NB4 (cell line): ENCODE data around the gene PLCB4.

Experiments
- TF ChIP-seq, protein P1 (sequence below): IDR thresholded peaks from one replicate; pipeline ENCODE4 v1.5.1; 2012; ENCODE audit warnings: low read depth, low read length
- TF ChIP-seq, protein P2 (sequence below): IDR thresholded peaks from 2 replicates; pipeline ENCODE4 v1.6.1; 2011; ENCODE audit warnings: low read depth, low read length

DNA sequence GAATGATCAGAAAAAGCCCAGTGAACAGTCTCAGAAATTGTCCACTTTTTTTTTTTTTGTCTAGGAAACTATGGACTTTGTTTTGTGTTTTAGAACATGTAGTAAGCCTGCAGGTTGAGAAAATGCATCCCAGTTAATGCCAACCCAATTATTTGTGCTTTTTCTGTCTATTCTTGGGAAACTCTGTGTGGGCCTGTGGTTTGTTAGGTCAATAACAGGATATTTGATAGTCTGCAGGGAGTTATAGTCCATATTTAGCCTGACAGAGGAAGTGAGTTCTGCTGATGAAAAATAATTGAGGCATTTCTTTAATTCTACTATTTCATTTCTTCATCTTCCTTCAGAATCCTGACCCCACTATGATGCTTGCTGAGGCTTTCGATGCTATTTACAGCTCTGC lies 291.5 kb downstream of the PLCB4 start:
- TF ChIP-seq, protein P1, sequence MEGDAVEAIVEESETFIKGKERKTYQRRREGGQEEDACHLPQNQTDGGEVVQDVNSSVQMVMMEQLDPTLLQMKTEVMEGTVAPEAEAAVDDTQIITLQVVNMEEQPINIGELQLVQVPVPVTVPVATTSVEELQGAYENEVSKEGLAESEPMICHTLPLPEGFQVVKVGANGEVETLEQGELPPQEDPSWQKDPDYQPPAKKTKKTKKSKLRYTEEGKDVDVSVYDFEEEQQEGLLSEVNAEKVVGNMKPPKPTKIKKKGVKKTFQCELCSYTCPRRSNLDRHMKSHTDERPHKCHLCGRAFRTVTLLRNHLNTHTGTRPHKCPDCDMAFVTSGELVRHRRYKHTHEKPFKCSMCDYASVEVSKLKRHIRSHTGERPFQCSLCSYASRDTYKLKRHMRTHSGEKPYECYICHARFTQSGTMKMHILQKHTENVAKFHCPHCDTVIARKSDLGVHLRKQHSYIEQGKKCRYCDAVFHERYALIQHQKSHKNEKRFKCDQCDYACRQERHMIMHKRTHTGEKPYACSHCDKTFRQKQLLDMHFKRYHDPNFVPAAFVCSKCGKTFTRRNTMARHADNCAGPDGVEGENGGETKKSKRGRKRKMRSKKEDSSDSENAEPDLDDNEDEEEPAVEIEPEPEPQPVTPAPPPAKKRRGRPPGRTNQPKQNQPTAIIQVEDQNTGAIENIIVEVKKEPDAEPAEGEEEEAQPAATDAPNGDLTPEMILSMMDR, result no peak
- TF ChIP-seq, protein P2, sequence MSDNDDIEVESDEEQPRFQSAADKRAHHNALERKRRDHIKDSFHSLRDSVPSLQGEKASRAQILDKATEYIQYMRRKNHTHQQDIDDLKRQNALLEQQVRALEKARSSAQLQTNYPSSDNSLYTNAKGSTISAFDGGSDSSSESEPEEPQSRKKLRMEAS, result no peak
